NT2/D1 (cell line): ENCODE results near the gene TTLL5.

Source experiments
- SUZ12 ChIP-seq: IDR thresholded peaks from 2 replicates; pipeline ENCODE4 v1.6.1; 2011; ENCODE audit not compliant: insufficient read length, insufficient read depth; ENCODE audit errors: extremely low read depth
- YY1 ChIP-seq: IDR thresholded peaks from 2 replicates; pipeline ENCODE4 v1.6.1; 2011; ENCODE audit not compliant: insufficient read length, insufficient read depth
- ZNF274 ChIP-seq: IDR thresholded peaks from 2 replicates; pipeline ENCODE4 v1.6.1; 2011; ENCODE audit warnings: mild to moderate bottlenecking, low read depth, low read length

- TF ChIP-seq SUZ12: no peak
- TF ChIP-seq YY1: no peak
- TF ChIP-seq ZNF274: no peak
Observed at GRCh38 chr14:75866970-75867369, 205.9 kb downstream of the TTLL5 start.
